Mammary epithelial cell (primary cell): ENCODE measurements around the gene TP53TG5.

Experiments
- EZH2 ChIP-seq: IDR thresholded peaks from 2 replicates; pipeline ENCODE4 v1.6.1; 2012; ENCODE audit warnings: low read length, inconsistent platforms, borderline replicate concordance
- TF ChIP-seq, protein P1 (sequence below), 2 donors: IDR thresholded peaks in 1 of 2; conservative IDR thresholded peaks in 1 of 2; 2 replicates each; pipeline ENCODE4 v1.5.1; 2011 to 2012; ENCODE audit warnings: inconsistent platforms in 2 of 2, low read length in 2 of 2, mild to moderate bottlenecking in 2 of 2, control low read depth in 1 of 2, low read depth in 1 of 2; ENCODE audit not compliant: insufficient read depth in 1 of 2; ENCODE audit errors: extremely low read depth in 1 of 2

GRCh38 chr20:45391559-45391958 is 13.4 kb upstream of the TP53TG5 start:
- TF ChIP-seq, protein P1, sequence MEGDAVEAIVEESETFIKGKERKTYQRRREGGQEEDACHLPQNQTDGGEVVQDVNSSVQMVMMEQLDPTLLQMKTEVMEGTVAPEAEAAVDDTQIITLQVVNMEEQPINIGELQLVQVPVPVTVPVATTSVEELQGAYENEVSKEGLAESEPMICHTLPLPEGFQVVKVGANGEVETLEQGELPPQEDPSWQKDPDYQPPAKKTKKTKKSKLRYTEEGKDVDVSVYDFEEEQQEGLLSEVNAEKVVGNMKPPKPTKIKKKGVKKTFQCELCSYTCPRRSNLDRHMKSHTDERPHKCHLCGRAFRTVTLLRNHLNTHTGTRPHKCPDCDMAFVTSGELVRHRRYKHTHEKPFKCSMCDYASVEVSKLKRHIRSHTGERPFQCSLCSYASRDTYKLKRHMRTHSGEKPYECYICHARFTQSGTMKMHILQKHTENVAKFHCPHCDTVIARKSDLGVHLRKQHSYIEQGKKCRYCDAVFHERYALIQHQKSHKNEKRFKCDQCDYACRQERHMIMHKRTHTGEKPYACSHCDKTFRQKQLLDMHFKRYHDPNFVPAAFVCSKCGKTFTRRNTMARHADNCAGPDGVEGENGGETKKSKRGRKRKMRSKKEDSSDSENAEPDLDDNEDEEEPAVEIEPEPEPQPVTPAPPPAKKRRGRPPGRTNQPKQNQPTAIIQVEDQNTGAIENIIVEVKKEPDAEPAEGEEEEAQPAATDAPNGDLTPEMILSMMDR (conservative IDR thresholded peaks at IDR 0.05 in 1 of 2, IDR thresholded peaks at IDR 0.05 in 1 of 2; ENCODE audit: extremely low read depth in 1 of 2, insufficient read depth in 1 of 2, low read depth in 1 of 2, low read length in 2 of 2) = no peak
- TF ChIP-seq EZH2 = no peak
